ENCODE results near the gene MAST2.
"Not testable (repeated sequence)": the region's sequence is repeated elsewhere in the genome, so short reads cannot be mapped to it uniquely, and the experiment has no call there.

The MAST2 gene

GRCh38 chr1:45809761-45810160, 6.3 kb downstream of the MAST2 start:
- no peak for DNase-seq (ENCODE audit: extremely low read depth in 1 of 2, low read depth in 1 of 2)

GRCh38 chr1:45814776-45815175, 11.4 kb downstream of the MAST2 start:
- DNase-seq (ENCODE audit: extremely low read depth in 1 of 2, low read depth in 1 of 2): no peak

- no peak for DNase-seq (ENCODE audit: extremely low read depth in 1 of 2, low read depth in 1 of 2)
Observed at GRCh38 chr1:45815667-45816458, 12.5 kb downstream of the MAST2 start.

- DNase-seq (ENCODE audit: extremely low read depth in 1 of 2, low read depth in 1 of 2): no peak
Observed at GRCh38 chr1:45820173-45820572, 16.8 kb downstream of the MAST2 start.

- DNase-seq (ENCODE audit: extremely low read depth in 1 of 2, low read depth in 1 of 2): no peak
Observed at GRCh38 chr1:45820788-45821187, 17.4 kb downstream of the MAST2 start.

GRCh38 chr1:45822644-45823043, 19.2 kb downstream of the MAST2 start:
- no peak for DNase-seq (ENCODE audit: extremely low read depth in 1 of 2, low read depth in 1 of 2)

GRCh38 chr1:45824607-45825006, 21.2 kb downstream of the MAST2 start:
- no peak for DNase-seq (ENCODE audit: extremely low read depth in 1 of 2, low read depth in 1 of 2)

- no peak for DNase-seq (ENCODE audit: extremely low read depth in 1 of 2, low read depth in 1 of 2)
Observed at GRCh38 chr1:45827256-45827655, 23.8 kb downstream of the MAST2 start.

GRCh38 chr1:45828841-45829240, 25.4 kb downstream of the MAST2 start:
- DNase-seq (ENCODE audit: extremely low read depth in 1 of 2, low read depth in 1 of 2): no peak

- no peak for DNase-seq (ENCODE audit: extremely low read depth in 1 of 2, low read depth in 1 of 2)
Observed at GRCh38 chr1:45833361-45833760, 29.9 kb downstream of the MAST2 start.

- no peak for DNase-seq (ENCODE audit: extremely low read depth in 1 of 2, low read depth in 1 of 2)
Observed at GRCh38 chr1:45834689-45835088, 31.3 kb downstream of the MAST2 start.

- DNase-seq (ENCODE audit: extremely low read depth in 1 of 2, low read depth in 1 of 2): no peak
Observed at GRCh38 chr1:45836451-45836850, 33.0 kb downstream of the MAST2 start.

- DNase-seq (ENCODE audit: extremely low read depth in 1 of 2, low read depth in 1 of 2): not testable (repeated sequence)
Observed at GRCh38 chr1:45836861-45837260, 33.4 kb downstream of the MAST2 start.

- DNase-seq (ENCODE audit: extremely low read depth in 1 of 2, low read depth in 1 of 2): not testable (repeated sequence)
Observed at GRCh38 chr1:45838322-45838721, 34.9 kb downstream of the MAST2 start.

- DNase-seq (ENCODE audit: extremely low read depth in 1 of 2, low read depth in 1 of 2): no peak
Observed at GRCh38 chr1:45840704-45841103, 37.3 kb downstream of the MAST2 start.

GRCh38 chr1:45842786-45843185, 39.4 kb downstream of the MAST2 start:
- DNase-seq (ENCODE audit: extremely low read depth in 1 of 2, low read depth in 1 of 2): no peak

GRCh38 chr1:45843474-45843905, 40.1 kb downstream of the MAST2 start:
- DNase-seq (ENCODE audit: extremely low read depth in 1 of 2, low read depth in 1 of 2): no peak

GRCh38 chr1:45844000-45844399, 40.6 kb downstream of the MAST2 start:
- not testable (repeated sequence) for DNase-seq (ENCODE audit: extremely low read depth in 1 of 2, low read depth in 1 of 2)

- DNase-seq (ENCODE audit: extremely low read depth in 1 of 2, low read depth in 1 of 2): no peak
Observed at GRCh38 chr1:45846931-45847330, 43.5 kb downstream of the MAST2 start.

- DNase-seq (ENCODE audit: extremely low read depth in 1 of 2, low read depth in 1 of 2): no peak
Observed at GRCh38 chr1:45848097-45848496, 44.7 kb downstream of the MAST2 start.

- no peak for DNase-seq (ENCODE audit: extremely low read depth in 1 of 2, low read depth in 1 of 2)
Observed at GRCh38 chr1:45848714-45849113, 45.3 kb downstream of the MAST2 start.

GRCh38 chr1:45850017-45850416, 46.6 kb downstream of the MAST2 start:
- DNase-seq (ENCODE audit: extremely low read depth in 1 of 2, low read depth in 1 of 2): no peak

GRCh38 chr1:45854724-45855123, 51.3 kb downstream of the MAST2 start:
- no peak for DNase-seq (ENCODE audit: extremely low read depth in 1 of 2, low read depth in 1 of 2)
